OCI-LY7 (cell line): ENCODE data around the gene PDE12. TPM values are rescaled to one million over a fixed set of nuclear protein-coding genes. Genes with fewer than 3 reads are reported as not detected.
A peak's percentile ranks its signal among the peaks of the same experiment; 100 is the strongest.

Source experiments
- BruUV-seq: library from RNA; stranded (reverse); fragments of 400-500 nt; replicated peaks from 2 replicates; lab custom pipeline; 2021; lab: Mats Ljungman, UMichigan
- CTCF ChIA-PET: fragments of 300-600 bp; sonication (Branson Sonifier 250); formaldehyde crosslinking; loops from one replicate; lab custom pipeline; 2022; ENCODE audit warnings: antibody characterized with exemption; ENCODE audit not compliant: unreplicated experiment; lab: Charles Lee
- POLR2A ChIA-PET: fragments of 300-600 bp; sonication (Branson Sonifier 250); formaldehyde crosslinking; loops from one replicate; lab custom pipeline; 2022; ENCODE audit warnings: antibody characterized with exemption; lab: Charles Lee
- DNase-seq: peaks from one replicate; pipeline ENCODE4 v3.0.0-alpha.2; 2015; ENCODE audit warnings: low spot score
- H2AFZ ChIP-seq: fragments of 200-600 bp; sonication (generic), shearing (Covaris generic); 2 replicates; pipeline ENCODE4 v1.6.1; 2014; ENCODE audit warnings: mild to moderate bottlenecking, antibody characterized with exemption, low read length, moderate library complexity
- H3K27ac ChIP-seq: fragments of 200-600 bp; sonication (generic); 2 replicates; pipeline ENCODE4 v1.5.1; 2014; ENCODE audit warnings: mixed run types, low read depth, mild to moderate bottlenecking, moderate library complexity, low read length, inconsistent platforms; ENCODE audit not compliant: poor library complexity, severe bottlenecking
- H3K36me3 ChIP-seq: fragments of 200-600 bp; sonication (generic); 2 replicates; pipeline ENCODE4 v1.6.1; 2014; ENCODE audit warnings: mild to moderate bottlenecking, antibody characterized with exemption, low read length, moderate library complexity, mixed read lengths; ENCODE audit not compliant: insufficient read depth
- H3K4me1 ChIP-seq: fragments of 200-600 bp; sonication (generic); 2 replicates; pipeline ENCODE4 v1.5.1; 2014; ENCODE audit warnings: mild to moderate bottlenecking, low read length; ENCODE audit not compliant: insufficient read depth, poor library complexity, severe bottlenecking
- H3K4me2 ChIP-seq: fragments of 200-600 bp; sonication (generic); 2 replicates; pipeline ENCODE4 v1.6.1; 2014; ENCODE audit warnings: mild to moderate bottlenecking, low read length
- H3K4me3 ChIP-seq: fragments of 200-600 bp; sonication (generic); 2 replicates; pipeline ENCODE4 v1.5.1; 2014; ENCODE audit warnings: mild to moderate bottlenecking, low read depth, low read length; ENCODE audit not compliant: poor library complexity, severe bottlenecking
- H3K79me2 ChIP-seq: fragments of 200-600 bp; sonication (generic); 2 replicates; pipeline ENCODE4 v1.6.1; 2016; ENCODE audit warnings: low read depth, mild to moderate bottlenecking, low read length, moderate library complexity, mixed read lengths; ENCODE audit not compliant: insufficient read depth
- H3K9me2 ChIP-seq: fragments of 200-600 bp; sonication (generic); 2 replicates; pipeline ENCODE4 v1.6.1; 2016; ENCODE audit warnings: mild to moderate bottlenecking, low read length, mixed read lengths; ENCODE audit not compliant: insufficient read depth
- H3K9me3 ChIP-seq: fragments of 200-600 bp; sonication (generic); 2 replicates; pipeline ENCODE4 v1.6.1; 2014; ENCODE audit warnings: mild to moderate bottlenecking, mixed run types, low read length, mixed read lengths
- H4K20me1 ChIP-seq: fragments of 200-600 bp; sonication (generic); 2 replicates; pipeline ENCODE4 v1.6.1; 2014; ENCODE audit warnings: mild to moderate bottlenecking, antibody characterized with exemption, low read length, moderate library complexity, mixed read lengths; ENCODE audit not compliant: insufficient read depth
- CTCF ChIP-seq: fragments of 200-600 bp; sonication (generic); conservative IDR thresholded peaks from 2 replicates; pipeline ENCODE4 v1.5.1; 2014; ENCODE audit warnings: mild to moderate bottlenecking, antibody characterized with exemption, low read length, moderate library complexity, mixed read lengths
- EZH2phosphoT487 ChIP-seq: fragments of 200-600 bp; sonication (generic); IDR thresholded peaks from 2 replicates; pipeline ENCODE4 v1.6.1; 2018; ENCODE audit warnings: low read depth, borderline replicate concordance, mild to moderate bottlenecking, mixed run types, antibody characterized with exemption, low read length, moderate library complexity, mixed read lengths
- intact Hi-C: fragments of 100-400 bp; cut with micrococcal nuclease; formaldehyde crosslinking; loops from one replicate; pipeline ENCODE4 v1.10.0; 2022; ENCODE audit not compliant: unreplicated experiment
- total RNA-seq, 2 experiments: library from RNA; depleted of rRNA in 1 of 2; stranded (reverse); fragments of >200 nt in 1 of 2; shearing (Covaris generic) in 1 of 2; gene quantifications; 2 replicates each; pipeline ENCODE4 v1.2.3, GENCODE V29; 2014 to 2022

PDE12 gene
- total RNA-seq, 2 experiments from 2014 or later = 19.3 to 29.7 TPM

GRCh38 chr3:57557085-57557537, 1.0 kb downstream of the PDE12 start:
- CTCF ChIA-PET = no interaction called here
- Histone ChIP-seq H3K4me1 (peaks cover 40% of the 10 kb centered on the region), H3K36me3 (peaks cover 46% of the 10 kb centered on the region), H3K9me2 (no peaks in the 10 kb centered on the region), H4K20me1 (peaks cover 26% of the 10 kb centered on the region), H3K4me2 (peak overlapping the region; percentile 87), H2AFZ (peak overlapping the region; percentile 90; the same call in 1 of the 2 replicates), H3K9me3 (no peaks in the 10 kb centered on the region), H3K79me2 (peaks cover 64% of the 10 kb centered on the region), H3K27ac (peak overlapping the region; percentile 77), H3K4me3 (peak overlapping the region; percentile 78)
- peak; percentile 69 for DNase-seq
- POLR2A ChIA-PET = interaction anchor here (0.5 to 2.7 kb wide), 4 partner anchors 9 to 155 kb away, joined by 6 to 7 read pairs (median 6); partner anchors contain the start of gene ARF4
- no TSS peak for BruUV-seq
- intact Hi-C loops = loop anchor here (1.0 to 10.0 kb wide), 4 partner anchors 40 to 382 kb away; partner anchors contain the start of genes ARF4 and SLMAP
- TF ChIP-seq EZH2phosphoT487 = no peak
- 0 out of 2 replicates have a peak, but pooled peaks have one; percentile 10 for TF ChIP-seq CTCF

- H3K36me3 ChIP-seq = peaks cover 67% of the 10 kb centered on the region
- peak overlapping the region; percentile 87 for H3K4me2 ChIP-seq
- no peak overlapping the region for H3K27ac ChIP-seq
- H3K9me3 ChIP-seq = no peaks in the 10 kb centered on the region
- no peaks in the 10 kb centered on the region for H3K9me2 ChIP-seq
- BruUV-seq = no TSS peak
- H3K4me3 ChIP-seq = peak overlapping the region; percentile 78
- no peak for DNase-seq
- H3K4me1 ChIP-seq = peaks cover 40% of the 10 kb centered on the region
- TF ChIP-seq CTCF (no peak), EZH2phosphoT487 (no peak)
- intact Hi-C loops = loop anchor here (5.0 to 10.0 kb wide), 3 partner anchors 113 to 385 kb away; partner anchors contain the start of gene SLMAP
- POLR2A ChIA-PET = no interaction called here
- no peak overlapping the region for H2AFZ ChIP-seq
- peaks cover 88% of the 10 kb centered on the region for H3K79me2 ChIP-seq
- peaks cover 26% of the 10 kb centered on the region for H4K20me1 ChIP-seq
- CTCF ChIA-PET = no interaction called here
Measured at GRCh38 chr3:57559526-57559925, 3.5 kb downstream of the PDE12 start.

DNA sequence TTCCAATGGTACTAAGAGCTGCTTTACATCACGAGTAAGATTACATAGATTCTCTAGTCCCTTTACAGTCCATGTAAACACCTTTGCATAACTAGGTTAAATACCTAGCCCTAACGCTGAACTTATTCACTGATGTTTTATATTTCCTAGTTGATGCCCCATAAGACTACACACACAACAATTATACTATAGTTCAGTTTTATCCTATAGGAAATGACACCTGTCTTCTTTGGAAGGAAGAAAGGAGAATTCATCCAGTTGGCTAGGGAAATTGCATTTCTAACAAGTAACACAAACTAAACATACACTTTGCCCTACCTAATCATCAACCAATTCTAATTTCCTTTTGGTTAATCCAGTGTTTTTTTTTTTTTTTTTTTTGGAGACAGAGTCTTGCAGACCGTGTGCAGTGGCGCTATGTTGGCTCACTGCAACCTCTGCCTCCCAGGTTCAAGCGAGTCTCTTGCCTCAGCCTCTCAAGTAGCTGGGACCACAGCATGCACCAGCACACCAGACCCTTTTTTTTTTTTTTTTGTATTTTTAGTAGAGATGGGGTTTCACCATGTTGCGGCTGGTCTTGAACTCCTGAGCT, 13.9 kb downstream of the PDE12 start:
- no peak for TF ChIP-seq CTCF
- no peak for TF ChIP-seq EZH2phosphoT487
- Histone ChIP-seq H3K4me1 (no peaks in the 10 kb centered on the region), H2AFZ (no peak overlapping the region), H3K79me2 (peaks cover 11% of the 10 kb centered on the region; the same call in 1 of the 2 replicates), H4K20me1 (no peaks in the 10 kb centered on the region), H3K27ac (no peak overlapping the region), H3K4me3 (no peak overlapping the region), H3K4me2 (no peak overlapping the region), H3K36me3 (peaks cover 96% of the 10 kb centered on the region), H3K9me2 (no peaks in the 10 kb centered on the region), H3K9me3 (no peaks in the 10 kb centered on the region)
- ChIA-PET POLR2A (interaction anchor here (0.6 to 0.7 kb wide), 2 partner anchors 10 to 1213 kb away, joined by 3 to 4 read pairs; no protein-coding TSS in a partner anchor), CTCF (no interaction called here)
- no TSS peak for BruUV-seq
- intact Hi-C loops = no loop called here
- DNase-seq = no peak
